ENCODE results near the gene KSR2.

- TF ChIP-seq POLR2A (IDR thresholded peaks at IDR 0.05; ENCODE audit: low read depth, low read length), result no peak
- TF ChIP-seq POLR2AphosphoS5 (IDR thresholded peaks at IDR 0.05; ENCODE audit: low read depth, low read length), result no peak
- no peak for TF ChIP-seq TAF1 (IDR thresholded peaks at IDR 0.05; ENCODE audit: borderline replicate concordance, low read depth, low read length)
Observed at GRCh38 chr12:117640511-117640910, 328.3 kb downstream of the KSR2 start.

All from GM12892 (cell line).